Measurements from ENCODE around the gene THAP7. TPM values are rescaled to one million over a fixed set of nuclear protein-coding genes. Genes with fewer than 3 reads are reported as not detected.

The THAP7 gene
- total and polyA plus RNA-seq, 8 donors: 9.0 to 54.9 (median 13.8) TPM

DNA sequence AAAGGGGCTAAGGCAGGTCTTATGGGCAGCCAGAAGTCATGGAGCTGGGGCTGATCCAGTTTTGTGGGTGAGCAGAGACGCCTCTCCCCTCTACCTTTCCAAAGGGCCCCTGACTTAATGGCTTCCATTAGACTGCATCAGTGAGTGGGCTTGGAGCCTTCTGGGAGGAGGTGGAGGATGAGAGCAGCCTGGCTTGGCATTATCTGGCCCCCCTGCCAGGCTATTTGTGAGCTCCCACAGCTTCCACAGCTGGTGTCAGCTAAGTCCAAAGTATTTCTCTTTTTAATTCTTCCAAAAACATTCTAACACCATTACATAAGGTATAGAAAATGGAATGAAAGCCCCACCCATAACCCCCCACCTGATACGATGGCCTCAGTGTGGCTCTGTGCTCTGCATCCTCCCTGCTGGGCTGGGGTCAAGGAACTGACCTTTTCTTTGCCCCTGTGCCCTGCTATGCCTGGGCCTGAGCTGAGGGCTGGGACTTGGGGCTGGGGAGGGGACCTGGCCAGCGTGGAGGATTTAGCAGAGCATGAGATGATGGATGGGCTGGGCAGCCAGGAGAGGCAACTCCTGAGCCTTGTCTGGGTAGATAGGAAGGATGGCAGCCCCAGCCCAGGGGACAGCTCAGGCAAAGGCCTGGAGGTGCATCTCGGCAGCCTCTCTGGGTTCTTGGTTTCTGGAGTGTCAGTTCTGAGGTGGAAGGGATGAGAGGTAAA lies 30.8 kb downstream of the THAP7 start:
- Histone ChIP-seq H3K4me1 (no peaks in the 10 kb centered on the region), H3K36me3 (no peaks in the 10 kb centered on the region), H3K9me3 (no peaks in the 10 kb centered on the region), H3K4me3 (no peak overlapping the region), H3K27me3 (no peaks in the 10 kb centered on the region), H3K27ac (no peak overlapping the region)
- FAIRE-seq (no peak), DNase-seq (no peak), ATAC-seq (no peak)
- TF ChIP-seq, protein P1, sequence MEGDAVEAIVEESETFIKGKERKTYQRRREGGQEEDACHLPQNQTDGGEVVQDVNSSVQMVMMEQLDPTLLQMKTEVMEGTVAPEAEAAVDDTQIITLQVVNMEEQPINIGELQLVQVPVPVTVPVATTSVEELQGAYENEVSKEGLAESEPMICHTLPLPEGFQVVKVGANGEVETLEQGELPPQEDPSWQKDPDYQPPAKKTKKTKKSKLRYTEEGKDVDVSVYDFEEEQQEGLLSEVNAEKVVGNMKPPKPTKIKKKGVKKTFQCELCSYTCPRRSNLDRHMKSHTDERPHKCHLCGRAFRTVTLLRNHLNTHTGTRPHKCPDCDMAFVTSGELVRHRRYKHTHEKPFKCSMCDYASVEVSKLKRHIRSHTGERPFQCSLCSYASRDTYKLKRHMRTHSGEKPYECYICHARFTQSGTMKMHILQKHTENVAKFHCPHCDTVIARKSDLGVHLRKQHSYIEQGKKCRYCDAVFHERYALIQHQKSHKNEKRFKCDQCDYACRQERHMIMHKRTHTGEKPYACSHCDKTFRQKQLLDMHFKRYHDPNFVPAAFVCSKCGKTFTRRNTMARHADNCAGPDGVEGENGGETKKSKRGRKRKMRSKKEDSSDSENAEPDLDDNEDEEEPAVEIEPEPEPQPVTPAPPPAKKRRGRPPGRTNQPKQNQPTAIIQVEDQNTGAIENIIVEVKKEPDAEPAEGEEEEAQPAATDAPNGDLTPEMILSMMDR (IDR thresholded peaks at IDR 0.05): no peak
- intact Hi-C loops (cut with DNase I): loop anchor here in 1 of 3 donors (10.0 kb wide), 1 partner anchor 206 kb away; no protein-coding TSS in a partner anchor
- 61 to 65% methylated on average over 4 of the region's 4 CpGs for WGBS, 2 donors

DNA sequence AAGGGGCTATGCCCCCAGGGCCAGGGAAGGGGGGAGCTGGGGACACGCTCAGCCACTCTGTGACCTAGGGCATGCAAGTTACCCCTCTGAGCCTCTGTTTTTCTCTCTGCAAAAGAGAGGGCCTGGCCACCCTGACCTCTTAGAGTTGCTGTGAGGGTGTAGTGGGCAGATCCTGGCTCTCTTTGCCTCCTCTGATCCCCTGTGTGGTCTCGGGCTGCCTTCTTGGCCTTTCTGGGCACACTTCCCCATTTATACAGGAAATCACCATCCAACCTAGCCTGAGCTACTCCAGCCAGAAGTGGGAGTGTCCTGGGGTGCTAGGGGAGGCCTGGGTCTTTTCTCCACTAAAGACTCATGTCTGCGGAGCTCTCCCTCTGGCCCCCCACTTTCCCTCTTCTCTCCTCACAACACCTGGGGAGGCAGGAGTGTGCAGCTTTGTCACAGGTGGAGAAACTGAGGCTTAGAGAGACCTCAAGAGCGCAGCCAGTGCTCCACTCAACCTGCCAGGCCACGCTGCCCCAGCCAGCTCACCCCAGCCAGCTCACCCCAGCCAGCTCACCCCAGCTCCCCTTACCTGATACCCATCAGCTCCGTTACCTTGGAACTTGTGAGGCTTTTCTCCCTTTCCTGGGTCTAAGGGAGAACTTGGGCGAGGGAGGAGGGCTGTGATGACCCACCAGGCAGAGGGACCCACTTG lies 33.5 kb downstream of the THAP7 start:
- FAIRE-seq (no peak), DNase-seq (peak in 1 of 6 donors; percentile 16), ATAC-seq (peak in 1 of 4 donors; percentile 31)
- intact Hi-C loops (cut with DNase I): no loop called here
- Histone ChIP-seq H3K27me3 (no peaks in the 10 kb centered on the region), H3K4me1 (peaks cover 0 to 4% (median 0%) of the 10 kb centered on the region in 3 donors), H3K9me3 (no peaks in the 10 kb centered on the region), H3K27ac (no peak overlapping the region), H3K36me3 (no peaks in the 10 kb centered on the region), H3K4me3 (no peak overlapping the region)
- TF ChIP-seq, protein P1 (IDR thresholded peaks at IDR 0.05): no peak
- 83 to 90% methylated on average over 7 of the region's 7 CpGs for WGBS, 2 donors

DNA sequence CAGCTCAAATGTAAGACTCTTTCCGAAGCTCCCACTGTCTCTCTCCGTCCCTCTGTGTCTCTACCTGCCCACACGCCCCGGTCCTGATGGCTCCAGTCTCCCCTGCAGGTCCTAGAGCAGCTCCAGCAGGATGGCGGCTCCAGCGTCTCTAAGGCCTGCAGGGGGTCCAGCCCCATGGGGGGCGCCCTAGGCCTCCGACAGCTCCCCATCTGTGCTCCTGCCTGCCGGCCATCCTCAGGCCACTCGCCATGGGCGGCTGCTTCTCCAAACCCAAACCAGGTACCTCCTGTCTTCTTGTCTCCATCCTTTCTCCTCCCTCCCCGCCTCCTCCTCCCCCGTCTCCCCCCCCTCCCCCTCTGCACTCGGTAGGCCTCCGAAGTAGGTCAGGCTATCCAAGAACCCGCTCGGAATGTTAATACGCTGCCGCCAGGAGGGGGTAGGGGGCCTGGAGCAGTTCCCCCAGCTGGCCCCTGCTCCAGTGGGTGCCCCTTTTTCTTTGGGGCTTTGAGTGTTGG lies 34.2 kb downstream of the THAP7 start:
- FAIRE-seq: no peak
- Histone ChIP-seq H3K27ac (no peak overlapping the region), H3K27me3 (no peaks in the 10 kb centered on the region), H3K36me3 (no peaks in the 10 kb centered on the region), H3K9me3 (no peaks in the 10 kb centered on the region), H3K4me3 (no peak overlapping the region), H3K4me1 (peaks cover 0 to 4% (median 0%) of the 10 kb centered on the region in 3 donors)
- 66 to 68% methylated on average over 19 of the region's 19 CpGs for WGBS, 2 donors
- DNase-seq: peak in 1 of 6 donors; percentile 55
- ATAC-seq: no peak
- intact Hi-C loops (cut with DNase I): no loop called here
- TF ChIP-seq, protein P1 (IDR thresholded peaks at IDR 0.05): no peak

DNA sequence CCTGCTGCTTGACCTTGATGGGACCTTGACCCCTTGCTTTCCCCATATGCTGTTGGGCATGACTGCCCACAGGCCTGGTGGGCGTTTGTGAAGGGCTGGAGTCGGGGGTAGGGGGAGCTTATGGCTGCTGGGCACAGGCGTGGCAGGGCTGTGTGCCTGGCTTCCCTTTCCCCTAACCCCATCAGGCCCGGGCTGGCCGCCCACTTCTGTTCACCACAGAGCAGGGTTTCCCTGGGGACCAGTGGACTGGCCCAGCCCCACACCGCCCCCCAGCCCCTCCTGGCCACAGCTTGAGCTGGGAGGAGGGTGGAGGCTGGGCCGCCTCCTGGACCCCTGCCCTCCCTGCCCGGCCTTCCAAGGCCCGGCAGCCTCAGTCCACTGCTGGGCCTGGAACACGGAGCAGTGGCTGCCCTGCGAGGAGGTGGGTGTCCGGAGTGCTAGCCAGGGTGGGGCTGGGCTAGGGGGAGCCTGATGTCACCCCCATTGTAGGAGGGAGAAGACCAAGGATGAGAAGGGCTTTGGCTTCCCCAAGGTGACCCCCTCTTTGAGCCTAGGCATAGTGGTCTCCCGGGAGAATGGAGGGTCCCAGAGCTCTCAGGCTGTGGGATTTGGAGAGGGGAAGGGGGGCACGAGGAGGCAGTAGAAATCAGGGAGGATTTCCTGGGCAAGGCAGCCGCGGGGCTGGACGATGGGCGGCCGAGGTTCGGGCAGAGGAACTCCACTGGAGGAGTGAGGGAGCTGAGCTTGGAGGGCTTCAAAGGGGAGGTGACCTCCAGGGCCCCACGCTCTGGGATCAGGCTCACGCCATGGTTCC lies 34.8 kb downstream of the THAP7 start, which contains the start of gene AIFM3:
AIFM3 (plus strand) TSS at position 373 of the 814 bp plus-strand sequence. CDS start 690 bp downstream, outside the sequence.
- peak in 2 of 6 donors; percentile 66 to 76 for DNase-seq
- Histone ChIP-seq H3K4me1 (peaks cover 0 to 4% (median 0%) of the 10 kb centered on the region in 3 donors), H3K36me3 (no peaks in the 10 kb centered on the region), H3K27ac (no peak within 1 kb of the TSS), H3K27me3 (no peaks in the 10 kb centered on the region), H3K4me3 (no peak within 1 kb of the TSS), H3K9me3 (no peaks in the 10 kb centered on the region)
- WGBS, 2 donors: 72 to 76% methylated on average over 22 of the region's 22 CpGs
- no peak for FAIRE-seq
- TF ChIP-seq, protein P1 (IDR thresholded peaks at IDR 0.05): no peak
- no peak for ATAC-seq
- intact Hi-C loops (cut with DNase I): no loop called here

Measured in pancreas (tissue), 10 donors.